ENCODE data around the gene CADM3. TPM values are rescaled to one million over a fixed set of nuclear protein-coding genes. Genes with fewer than 3 reads are reported as not detected.
A peak's percentile ranks its signal among the peaks of the same experiment; 100 is the strongest.

CADM3 gene
- total RNA-seq, 1 donor, result not detected

DNA sequence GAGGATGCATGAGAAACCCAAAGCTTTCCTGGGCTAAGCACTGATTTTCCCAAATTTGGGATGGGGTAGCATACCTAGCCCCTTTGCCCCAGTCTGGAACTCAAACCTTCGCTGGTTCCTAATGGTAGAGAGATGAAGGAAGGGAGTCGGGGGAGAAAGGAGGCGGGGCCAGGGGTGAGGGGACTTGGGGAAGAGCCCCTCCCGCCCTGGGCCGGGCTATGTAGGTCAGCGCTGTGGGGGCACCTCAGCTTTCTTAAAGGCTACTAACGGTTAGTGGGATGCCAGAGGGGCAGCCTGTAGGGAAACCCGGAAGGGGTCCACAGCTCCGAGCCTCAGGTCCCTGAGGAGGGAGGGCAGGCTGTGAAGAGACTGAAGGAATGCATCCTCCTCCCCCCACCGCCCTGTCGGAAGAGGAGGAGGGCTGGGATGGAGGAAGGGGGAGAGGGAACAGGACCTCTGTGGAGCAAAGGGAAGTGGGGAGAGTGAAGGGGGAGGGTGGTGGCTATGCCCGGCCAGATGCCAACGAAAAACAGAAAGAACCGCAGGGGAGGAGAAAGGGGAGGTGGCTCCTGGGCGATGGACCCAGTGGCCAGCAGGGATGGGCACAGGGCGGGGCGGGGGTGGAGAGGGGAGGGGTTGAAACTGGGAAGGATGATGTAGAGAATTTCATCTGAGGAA is 1.3 kb downstream of the CADM3 start:
- no peak for DNase-seq (ENCODE audit: low read depth)
- H3K4me3 ChIP-seq (ENCODE audit: low read depth, low read length), result no peak overlapping the region
- TF ChIP-seq, protein P1, sequence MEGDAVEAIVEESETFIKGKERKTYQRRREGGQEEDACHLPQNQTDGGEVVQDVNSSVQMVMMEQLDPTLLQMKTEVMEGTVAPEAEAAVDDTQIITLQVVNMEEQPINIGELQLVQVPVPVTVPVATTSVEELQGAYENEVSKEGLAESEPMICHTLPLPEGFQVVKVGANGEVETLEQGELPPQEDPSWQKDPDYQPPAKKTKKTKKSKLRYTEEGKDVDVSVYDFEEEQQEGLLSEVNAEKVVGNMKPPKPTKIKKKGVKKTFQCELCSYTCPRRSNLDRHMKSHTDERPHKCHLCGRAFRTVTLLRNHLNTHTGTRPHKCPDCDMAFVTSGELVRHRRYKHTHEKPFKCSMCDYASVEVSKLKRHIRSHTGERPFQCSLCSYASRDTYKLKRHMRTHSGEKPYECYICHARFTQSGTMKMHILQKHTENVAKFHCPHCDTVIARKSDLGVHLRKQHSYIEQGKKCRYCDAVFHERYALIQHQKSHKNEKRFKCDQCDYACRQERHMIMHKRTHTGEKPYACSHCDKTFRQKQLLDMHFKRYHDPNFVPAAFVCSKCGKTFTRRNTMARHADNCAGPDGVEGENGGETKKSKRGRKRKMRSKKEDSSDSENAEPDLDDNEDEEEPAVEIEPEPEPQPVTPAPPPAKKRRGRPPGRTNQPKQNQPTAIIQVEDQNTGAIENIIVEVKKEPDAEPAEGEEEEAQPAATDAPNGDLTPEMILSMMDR (IDR thresholded peaks at IDR 0.05; ENCODE audit: insufficient read depth, low read depth, low read length), result no peak

DNA sequence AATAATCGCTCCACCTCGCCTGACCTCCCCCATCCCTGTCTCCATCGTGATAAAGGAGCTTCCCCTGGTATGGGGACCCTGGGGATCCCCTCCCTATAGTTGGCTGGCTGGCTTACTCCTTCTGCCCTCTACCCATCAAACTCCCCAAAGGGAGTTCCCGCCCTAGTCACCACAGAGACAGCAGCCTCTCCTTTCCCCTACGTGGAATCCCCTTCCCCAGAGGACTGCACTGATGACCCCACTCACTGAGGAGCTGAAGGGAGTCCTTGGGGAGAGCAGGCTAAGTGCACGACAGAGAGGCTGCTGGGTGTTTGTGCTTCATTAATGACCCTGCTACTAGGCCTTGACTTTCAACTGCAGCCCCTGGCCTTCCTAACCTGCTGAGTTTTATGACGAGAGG is 1.9 kb downstream of the CADM3 start:
- DNase-seq (ENCODE audit: low read depth), result no peak
- TF ChIP-seq, protein P1 (IDR thresholded peaks at IDR 0.05; ENCODE audit: insufficient read depth, low read depth, low read length), result no peak
- H3K4me3 ChIP-seq (ENCODE audit: low read depth, low read length), result no peak overlapping the region

DNA sequence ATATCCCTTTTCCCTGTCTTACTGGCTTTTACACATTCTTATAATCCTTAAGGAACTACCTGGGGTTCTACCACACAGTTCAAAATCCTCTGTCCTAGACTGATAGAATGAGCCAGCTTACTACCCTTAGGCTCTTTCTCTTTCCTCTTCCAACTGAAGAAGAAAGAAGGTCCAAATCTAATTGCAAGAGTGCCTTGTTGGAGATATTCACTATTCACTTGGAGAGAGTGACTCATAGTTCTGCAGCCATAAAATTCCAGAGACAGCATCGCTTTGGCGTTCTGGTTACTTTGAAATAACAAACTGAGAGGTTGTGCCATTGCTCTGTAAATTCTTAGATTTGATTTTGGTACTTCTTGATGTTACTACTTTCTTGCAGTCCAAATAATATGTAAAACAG is 4.2 kb downstream of the CADM3 start:
- TF ChIP-seq, protein P1 (IDR thresholded peaks at IDR 0.05; ENCODE audit: insufficient read depth, low read depth, low read length), result no peak
- no peak for DNase-seq (ENCODE audit: low read depth)
- H3K4me3 ChIP-seq (ENCODE audit: low read depth, low read length), result no peak overlapping the region

DNA sequence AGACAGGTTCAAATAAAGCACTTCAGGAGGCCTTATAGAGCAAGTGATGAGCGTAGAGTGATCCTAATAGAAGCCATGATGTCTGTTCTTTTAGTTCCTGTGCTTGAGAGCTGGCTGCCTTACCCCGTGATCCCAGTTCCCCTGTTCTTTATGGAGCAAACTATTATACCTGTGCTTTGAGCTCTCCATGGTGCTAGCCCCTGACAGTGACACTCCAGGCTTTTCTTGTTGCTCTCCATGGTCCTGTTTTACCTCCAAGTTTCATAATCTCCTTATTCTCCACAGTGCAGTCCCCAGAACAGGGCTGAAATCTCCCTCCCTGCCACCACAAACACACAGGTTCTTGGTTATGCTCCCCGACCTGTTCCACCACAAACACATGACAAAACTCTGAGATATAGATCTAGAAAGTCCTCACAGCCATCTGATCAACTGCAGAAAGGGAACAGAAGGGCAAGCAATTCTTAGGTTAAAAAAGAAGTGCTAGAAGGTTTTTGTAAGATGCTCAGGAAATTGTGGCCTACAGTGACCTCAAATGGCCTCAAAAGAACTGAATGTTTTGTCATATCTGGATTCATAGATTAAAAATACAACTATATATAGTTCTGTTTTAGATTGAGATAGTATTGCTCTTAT is 6.0 kb downstream of the CADM3 start:
- no peak overlapping the region for H3K4me3 ChIP-seq (ENCODE audit: low read depth, low read length)
- TF ChIP-seq, protein P1 (IDR thresholded peaks at IDR 0.05; ENCODE audit: insufficient read depth, low read depth, low read length), result no peak
- DNase-seq (ENCODE audit: low read depth), result peak; percentile 77

DNA sequence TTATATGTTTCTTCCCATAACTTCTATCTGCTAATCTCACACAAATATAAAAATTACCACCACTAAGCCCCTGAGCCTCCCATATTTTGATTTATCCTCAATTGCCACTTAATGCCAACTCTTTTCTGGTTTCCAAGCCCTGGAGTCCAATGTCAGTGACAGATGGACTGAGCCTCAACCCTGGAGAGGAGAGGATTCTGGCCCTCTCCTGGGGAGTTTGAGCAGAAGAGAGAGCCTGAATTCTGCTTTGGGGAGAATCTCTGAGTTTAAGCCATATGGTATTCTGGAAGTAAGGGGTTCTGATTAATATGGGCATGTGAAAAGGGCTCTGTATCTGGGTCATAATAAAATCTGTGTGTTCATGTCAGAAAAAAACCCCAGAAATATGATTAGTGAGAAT is 8.5 kb downstream of the CADM3 start:
- DNase-seq (ENCODE audit: low read depth), result no peak
- no peak overlapping the region for H3K4me3 ChIP-seq (ENCODE audit: low read depth, low read length)
- TF ChIP-seq, protein P1 (IDR thresholded peaks at IDR 0.05; ENCODE audit: insufficient read depth, low read depth, low read length), result no peak

DNA sequence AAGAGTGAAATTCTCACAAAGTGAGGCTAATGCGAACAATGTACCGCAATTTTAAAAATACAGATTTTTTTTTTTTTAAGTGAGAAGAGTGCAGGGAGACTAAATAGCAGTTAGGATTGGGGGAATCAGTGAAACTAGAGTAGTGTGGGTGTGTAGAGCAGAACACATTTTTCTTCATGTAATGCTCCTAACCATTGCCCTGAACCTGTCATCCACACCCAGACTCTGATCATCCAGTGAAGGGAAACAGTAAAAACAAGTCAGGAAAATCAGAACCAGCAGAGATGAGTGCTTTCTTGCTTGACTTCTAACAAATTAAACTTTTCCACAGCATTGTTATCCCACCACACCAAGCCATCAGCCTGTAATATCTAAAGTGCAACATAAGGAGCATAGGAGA is 9.1 kb downstream of the CADM3 start:
- TF ChIP-seq, protein P1 (IDR thresholded peaks at IDR 0.05; ENCODE audit: insufficient read depth, low read depth, low read length), result no peak
- DNase-seq (ENCODE audit: low read depth), result no peak
- no peak overlapping the region for H3K4me3 ChIP-seq (ENCODE audit: low read depth, low read length)

Measured in fibroblast of villous mesenchyme (primary cell).